ENCODE measurements around the gene PDE4D. TPM values are rescaled to one million over a fixed set of nuclear protein-coding genes. Genes with fewer than 3 reads are reported as not detected.

The PDE4D gene
- total RNA-seq, 1 donor from 2014 or later: 14.2 TPM

GRCh38 chr5:59661954-59662615 lies 231.4 kb downstream of the PDE4D start:
- DNase-seq (ENCODE audit: low read depth): peak; percentile 70
- no peak for TF ChIP-seq CTCF (IDR thresholded peaks at IDR 0.05; ENCODE audit: insufficient read depth, low read depth, low read length)
- Histone ChIP-seq H3K27me3 (ENCODE audit: insufficient read depth, low read length) (no peaks in the 10 kb centered on the region), H3K36me3 (ENCODE audit: insufficient read depth, low read length) (no peaks in the 10 kb centered on the region), H2AFZ (ENCODE audit: low read depth, low read length) (no peak overlapping the region), H3K9ac (ENCODE audit: low read length) (no peak overlapping the region), H3K27ac (ENCODE audit: low read depth, low read length) (no peak overlapping the region), H3K4me1 (ENCODE audit: insufficient read depth, low read length) (peaks cover 7% of the 10 kb centered on the region), H3K79me2 (ENCODE audit: insufficient read depth, low read length) (no peaks in the 10 kb centered on the region), H3K9me3 (ENCODE audit: insufficient read depth, low read depth, low read length) (no peaks in the 10 kb centered on the region), H4K20me1 (ENCODE audit: insufficient read depth, low read length) (no peaks in the 10 kb centered on the region), H3K4me3 (ENCODE audit: insufficient read depth, low read depth, low read length) (no peak overlapping the region), H3K4me2 (ENCODE audit: low read length) (peak overlapping the region; percentile 49)
- Mint-ChIP-seq H3K27me3 (ENCODE audit: low read depth, unreplicated experiment) (no peaks in the 10 kb centered on the region), H3K4me1 (ENCODE audit: low read depth, unreplicated experiment) (peaks cover 23% of the 10 kb centered on the region), H3K4me3 (ENCODE audit: unreplicated experiment) (no peak overlapping the region), H3K9me3 (ENCODE audit: unreplicated experiment) (no peaks in the 10 kb centered on the region), H3K27ac (ENCODE audit: unreplicated experiment) (peak overlapping the region; percentile 67), H3K36me3 (ENCODE audit: low read depth, unreplicated experiment) (no peaks in the 10 kb centered on the region)
- no peak for FAIRE-seq

GRCh38 chr5:59661311-59661710 lies 232.2 kb downstream of the PDE4D start:
- no peak for TF ChIP-seq EZH2 (IDR thresholded peaks at IDR 0.05; ENCODE audit: insufficient read depth, low read length)
- TF ChIP-seq CTCF (IDR thresholded peaks at IDR 0.05; ENCODE audit: insufficient read depth, low read depth, low read length): no peak
- Mint-ChIP-seq H3K36me3 (ENCODE audit: low read depth, unreplicated experiment) (no peaks in the 10 kb centered on the region), H3K4me1 (ENCODE audit: low read depth, unreplicated experiment) (peaks cover 23% of the 10 kb centered on the region), H3K9me3 (ENCODE audit: unreplicated experiment) (no peaks in the 10 kb centered on the region), H3K4me3 (ENCODE audit: unreplicated experiment) (no peak overlapping the region), H3K27me3 (ENCODE audit: low read depth, unreplicated experiment) (no peaks in the 10 kb centered on the region), H3K27ac (ENCODE audit: unreplicated experiment) (peak overlapping the region; percentile 67)
- H2AFZ ChIP-seq (ENCODE audit: low read depth, low read length): no peak overlapping the region
- H3K4me3 ChIP-seq (ENCODE audit: insufficient read depth, low read depth, low read length): no peak overlapping the region
- H3K4me2 ChIP-seq (ENCODE audit: low read length): no peak overlapping the region
- no peak for FAIRE-seq
- no peaks in the 10 kb centered on the region for H3K27me3 ChIP-seq (ENCODE audit: insufficient read depth, low read length)
- no peaks in the 10 kb centered on the region for H3K36me3 ChIP-seq (ENCODE audit: insufficient read depth, low read length)
- H3K79me2 ChIP-seq (ENCODE audit: insufficient read depth, low read length): no peaks in the 10 kb centered on the region
- H3K4me1 ChIP-seq (ENCODE audit: insufficient read depth, low read length): peaks cover 7% of the 10 kb centered on the region
- no peaks in the 10 kb centered on the region for H4K20me1 ChIP-seq (ENCODE audit: insufficient read depth, low read length)
- H3K27ac ChIP-seq (ENCODE audit: low read depth, low read length): no peak overlapping the region
- no peak for DNase-seq (ENCODE audit: low read depth)
- no peaks in the 10 kb centered on the region for H3K9me3 ChIP-seq (ENCODE audit: insufficient read depth, low read depth, low read length)
- no peak overlapping the region for H3K9ac ChIP-seq (ENCODE audit: low read length)

GRCh38 chr5:59660737-59661136 lies 232.8 kb downstream of the PDE4D start:
- no peak overlapping the region for H3K4me3 Mint-ChIP-seq (ENCODE audit: unreplicated experiment)
- Histone ChIP-seq H3K4me3 (ENCODE audit: insufficient read depth, low read depth, low read length) (no peak overlapping the region), H4K20me1 (ENCODE audit: insufficient read depth, low read length) (no peaks in the 10 kb centered on the region), H3K9me3 (ENCODE audit: insufficient read depth, low read depth, low read length) (no peaks in the 10 kb centered on the region), H3K9ac (ENCODE audit: low read length) (no peak overlapping the region), H3K27me3 (ENCODE audit: insufficient read depth, low read length) (no peaks in the 10 kb centered on the region), H3K27ac (ENCODE audit: low read depth, low read length) (no peak overlapping the region), H3K79me2 (ENCODE audit: insufficient read depth, low read length) (no peaks in the 10 kb centered on the region), H2AFZ (ENCODE audit: low read depth, low read length) (no peak overlapping the region), H3K4me1 (ENCODE audit: insufficient read depth, low read length) (peaks cover 7% of the 10 kb centered on the region), H3K36me3 (ENCODE audit: insufficient read depth, low read length) (no peaks in the 10 kb centered on the region), H3K4me2 (ENCODE audit: low read length) (no peak overlapping the region)
- no peaks in the 10 kb centered on the region for H3K27me3 Mint-ChIP-seq (ENCODE audit: low read depth, unreplicated experiment)
- no peaks in the 10 kb centered on the region for H3K9me3 Mint-ChIP-seq (ENCODE audit: unreplicated experiment)
- peak; percentile 30 for TF ChIP-seq CTCF (IDR thresholded peaks at IDR 0.05; ENCODE audit: insufficient read depth, low read depth, low read length)
- no peak for TF ChIP-seq EZH2 (IDR thresholded peaks at IDR 0.05; ENCODE audit: insufficient read depth, low read length)
- H3K4me1 Mint-ChIP-seq (ENCODE audit: low read depth, unreplicated experiment): peaks cover 23% of the 10 kb centered on the region
- H3K36me3 Mint-ChIP-seq (ENCODE audit: low read depth, unreplicated experiment): no peaks in the 10 kb centered on the region
- peak; percentile 17 for FAIRE-seq
- no peak for DNase-seq (ENCODE audit: low read depth)
- H3K27ac Mint-ChIP-seq (ENCODE audit: unreplicated experiment): no peak overlapping the region

Data from astrocyte (in vitro differentiated cells and primary cell).